NCI-H774 (cell line): Measurements from ENCODE around the gene LSP1.

Source experiments
- DNase-seq: peaks from one replicate; lab custom pipeline; 2025; lab: John Stamatoyannopoulos, UW

LSP1 gene

DNA sequence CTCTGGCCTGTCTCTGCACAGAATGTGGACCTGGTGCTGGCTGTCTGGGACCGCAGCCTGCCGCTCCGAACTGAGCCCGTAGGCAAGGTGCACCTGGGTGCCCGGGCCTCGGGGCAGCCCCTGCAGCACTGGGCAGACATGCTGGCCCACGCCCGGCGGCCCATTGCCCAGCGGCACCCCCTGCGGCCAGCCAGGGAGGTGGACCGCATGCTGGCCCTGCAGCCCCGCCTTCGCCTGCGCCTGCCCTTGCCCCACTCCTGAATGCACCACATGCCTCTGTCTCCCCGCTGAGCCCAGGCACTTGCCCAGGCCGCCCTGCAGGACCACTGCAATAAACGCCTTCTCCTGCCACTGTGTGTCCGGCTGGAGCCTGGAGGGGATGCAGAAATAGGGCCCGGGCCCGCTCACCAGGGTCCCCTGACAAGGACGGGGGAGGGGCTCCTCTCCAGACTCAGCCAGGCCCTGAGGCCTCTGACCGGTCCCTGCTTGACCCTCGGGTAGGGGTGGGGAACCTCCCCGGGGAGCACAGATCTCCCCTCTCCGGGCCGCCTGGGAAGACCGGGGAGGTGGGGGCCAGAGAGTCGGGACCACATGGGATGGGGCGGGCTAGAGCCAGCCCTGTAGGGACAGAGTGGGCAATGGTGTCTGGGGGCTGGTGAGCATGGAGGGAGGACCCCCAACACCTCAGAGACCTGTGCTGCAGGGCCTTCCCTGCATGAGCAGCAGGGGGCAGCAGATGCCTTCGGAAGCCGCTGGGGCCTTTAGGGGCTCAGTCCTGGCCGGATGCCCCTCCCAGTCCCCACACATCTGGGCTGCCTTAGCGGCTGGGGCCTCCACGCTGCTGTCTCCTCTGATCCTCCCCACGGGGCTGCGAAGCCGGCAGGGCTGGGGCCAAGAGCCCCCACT is 15.5 kb upstream of the LSP1 start:
- DNase-seq: no peak

DNA sequence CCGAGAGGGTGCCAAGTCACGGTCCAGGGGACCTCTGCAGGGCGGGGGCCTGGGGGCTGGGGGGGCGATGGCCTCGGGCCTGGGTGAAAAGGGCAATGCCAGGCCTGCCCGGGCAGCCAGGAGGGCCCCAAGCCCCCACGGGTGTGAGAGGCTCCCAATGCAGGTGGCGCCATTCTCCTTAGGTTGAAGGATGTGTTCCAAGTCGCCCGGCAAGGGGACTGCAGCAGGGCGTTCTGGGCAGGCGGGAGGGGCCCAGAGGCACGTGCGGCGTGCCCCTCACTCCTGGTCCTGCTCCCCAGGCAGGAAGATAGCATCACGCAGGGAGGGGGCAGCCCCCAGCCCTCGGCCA is 14.8 kb upstream of the LSP1 start:
- DNase-seq: no peak

DNA sequence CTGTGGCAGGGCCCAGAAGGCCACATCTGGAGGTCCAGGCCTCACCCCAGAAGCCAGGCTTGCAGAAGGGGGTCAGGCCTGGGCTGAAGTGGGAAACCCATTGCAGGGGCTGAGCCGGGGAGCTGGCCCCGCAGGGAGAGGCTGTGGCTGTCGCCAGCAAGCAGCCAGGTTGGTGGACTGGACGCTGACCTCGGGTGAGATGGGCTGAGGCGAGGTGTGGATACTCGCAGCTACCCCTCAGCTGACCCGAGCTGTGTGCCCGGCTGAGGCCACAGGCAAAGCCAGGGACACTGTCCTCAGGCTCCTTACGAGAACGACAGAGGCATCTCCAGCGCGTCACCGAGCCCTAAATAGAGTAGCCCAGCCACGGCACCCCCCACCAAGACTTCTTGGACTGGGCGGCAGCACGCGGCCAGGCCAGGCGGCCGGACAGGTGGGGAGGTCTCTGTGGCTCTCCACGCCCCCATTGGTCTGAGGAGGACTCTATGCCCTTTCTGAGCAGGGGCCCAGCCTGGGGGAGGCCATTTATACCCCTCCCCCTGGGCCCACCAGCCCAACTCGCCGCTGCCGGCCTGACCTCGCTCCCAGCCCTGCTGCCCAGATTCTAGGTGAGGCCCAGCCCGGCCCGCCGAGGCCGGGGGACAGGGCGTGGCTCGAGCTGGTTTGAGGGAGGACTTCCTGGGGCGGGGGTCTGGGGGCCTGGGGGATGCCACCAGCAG is 14.3 kb upstream of the LSP1 start, which contains the start of gene TNNI2:
Gene TNNI2, plus strand, starts transcription at position 556 of the 719 bp plus-strand sequence. CDS start 716 bp downstream, outside the sequence.
- no peak for DNase-seq

DNA sequence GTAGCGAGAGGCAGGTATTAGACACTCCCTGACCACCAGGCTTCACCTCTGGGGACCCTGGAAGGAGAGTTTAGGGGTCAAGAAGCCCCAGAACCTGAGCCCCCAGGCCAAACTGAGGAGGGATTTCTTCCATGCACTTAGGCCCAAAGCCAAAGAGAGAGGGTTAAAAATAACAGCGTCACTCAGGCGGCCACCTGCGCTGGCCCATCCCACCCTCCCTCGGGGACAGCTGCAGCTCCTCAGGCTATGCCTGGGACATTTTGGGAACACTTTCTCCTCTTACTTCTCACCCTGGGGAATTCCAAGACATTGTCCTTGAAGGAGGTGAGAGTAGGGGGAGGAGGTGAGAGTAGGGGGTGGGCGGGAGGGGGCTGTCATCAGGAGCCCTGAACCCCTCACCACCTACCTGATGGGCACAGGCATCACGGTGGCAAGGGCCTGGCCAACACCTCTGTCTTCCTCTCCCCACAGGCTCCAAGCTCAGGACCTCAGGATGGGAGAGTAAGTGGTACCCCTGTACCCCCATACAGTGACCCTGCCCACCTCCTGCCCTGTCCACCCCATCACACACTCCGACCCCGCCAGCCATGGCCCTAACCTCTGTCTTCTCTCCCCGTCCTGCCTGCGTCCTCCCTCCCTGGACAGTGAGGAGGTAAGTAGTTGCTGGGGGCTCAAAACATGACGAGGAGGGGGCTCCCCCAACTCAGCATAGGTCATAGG is 13.5 kb upstream of the LSP1 start:
- DNase-seq: no peak

DNA sequence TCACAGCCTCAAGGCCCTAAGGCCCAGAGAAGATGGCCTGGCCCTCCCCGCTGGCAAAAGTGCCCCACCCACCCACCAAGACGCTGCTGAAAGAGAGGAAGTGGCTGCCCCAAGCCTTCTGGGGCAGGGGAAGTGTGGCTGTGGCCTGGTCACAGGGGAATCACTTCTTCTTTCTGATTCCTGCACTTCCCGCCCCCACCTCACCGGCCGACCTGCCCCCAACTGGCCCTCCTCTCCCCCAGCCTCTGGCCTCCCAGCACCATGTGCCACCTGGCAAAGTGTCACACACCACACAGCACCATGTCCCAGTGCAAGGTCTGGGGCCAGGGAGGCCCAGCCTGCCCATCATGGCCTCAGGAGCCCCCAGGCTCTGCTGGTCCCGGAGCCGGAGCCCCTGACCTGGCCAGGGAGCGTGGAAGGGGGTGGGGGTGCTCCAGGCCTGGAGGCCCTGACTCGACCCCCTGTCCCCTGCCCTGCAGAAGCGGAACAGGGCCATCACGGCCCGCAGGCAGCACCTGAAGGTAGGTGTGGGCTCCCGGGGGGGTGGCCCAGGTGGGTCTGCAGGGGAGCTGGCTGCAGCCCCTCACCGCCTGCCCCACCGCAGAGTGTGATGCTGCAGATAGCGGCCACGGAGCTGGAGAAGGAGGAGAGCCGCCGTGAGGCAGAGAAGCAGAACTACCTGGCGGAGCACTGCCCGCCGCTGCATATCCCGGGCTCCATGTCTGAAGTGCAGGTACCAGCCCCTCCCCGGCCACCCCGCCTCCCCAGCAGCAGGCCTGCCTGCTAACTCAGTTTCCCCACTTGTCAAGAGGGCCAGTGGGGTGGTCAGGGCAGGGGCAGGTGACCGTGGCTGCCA is 12.7 kb upstream of the LSP1 start:
- no peak for DNase-seq

DNA sequence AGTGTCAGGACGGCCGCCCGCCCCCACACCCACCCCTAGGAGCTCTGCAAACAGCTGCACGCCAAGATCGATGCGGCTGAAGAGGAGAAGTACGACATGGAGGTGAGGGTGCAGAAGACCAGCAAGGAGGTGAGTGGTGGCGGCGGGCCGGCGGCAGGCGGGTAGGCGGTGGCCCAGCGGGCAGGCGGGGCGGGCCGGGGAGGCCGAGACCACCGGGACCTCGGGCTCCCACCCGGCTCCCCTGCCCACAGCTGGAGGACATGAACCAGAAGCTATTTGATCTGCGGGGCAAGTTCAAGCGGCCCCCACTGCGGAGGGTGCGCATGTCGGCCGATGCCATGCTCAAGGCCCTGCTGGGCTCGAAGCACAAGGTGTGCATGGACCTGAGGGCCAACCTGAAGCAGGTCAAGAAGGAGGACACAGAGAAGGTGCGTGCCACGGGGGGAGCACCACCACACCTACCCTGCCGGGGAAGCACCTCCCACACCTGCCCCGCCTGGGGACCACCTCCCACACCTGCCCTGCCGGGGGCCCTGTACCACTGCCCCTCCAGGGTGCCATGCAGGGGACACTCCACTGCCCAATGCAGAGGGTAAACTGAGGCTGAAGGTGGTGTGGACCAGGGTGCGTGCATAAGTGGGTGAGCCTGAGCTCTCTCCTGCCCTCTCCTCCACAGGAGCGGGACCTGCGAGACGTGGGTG is 12.0 kb upstream of the LSP1 start:
- no peak for DNase-seq

DNA sequence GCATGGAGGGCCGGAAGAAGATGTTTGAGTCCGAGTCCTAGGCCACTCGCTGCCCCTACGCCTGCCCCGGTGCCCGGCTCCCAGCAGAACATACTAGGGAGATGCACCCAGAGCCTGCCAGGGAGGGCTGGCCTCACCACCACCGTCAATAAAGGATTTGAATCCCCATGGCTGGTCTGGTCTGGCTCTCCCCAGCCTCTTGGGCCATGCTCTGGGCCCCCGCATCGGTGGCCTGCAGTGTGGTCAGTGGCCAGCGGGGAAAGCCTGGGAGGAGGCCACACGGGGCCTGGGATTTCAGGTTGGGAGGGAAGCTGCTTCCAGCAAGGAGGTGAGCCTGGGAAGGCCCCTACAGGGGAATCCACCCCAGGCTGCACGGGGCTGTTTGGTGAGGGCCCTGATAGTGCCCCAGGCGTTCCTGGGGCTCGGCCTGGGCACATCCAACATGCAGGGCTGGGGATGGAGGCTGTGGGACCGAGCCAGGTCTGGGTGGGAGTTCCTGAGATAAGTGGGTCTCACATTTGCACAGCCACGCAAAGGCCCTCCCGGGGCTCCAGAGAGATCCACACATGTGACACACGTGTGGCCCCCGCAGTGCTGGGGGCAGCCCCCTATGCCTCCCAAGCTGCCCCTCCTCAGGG is 11.3 kb upstream of the LSP1 start:
- no peak for DNase-seq

DNA sequence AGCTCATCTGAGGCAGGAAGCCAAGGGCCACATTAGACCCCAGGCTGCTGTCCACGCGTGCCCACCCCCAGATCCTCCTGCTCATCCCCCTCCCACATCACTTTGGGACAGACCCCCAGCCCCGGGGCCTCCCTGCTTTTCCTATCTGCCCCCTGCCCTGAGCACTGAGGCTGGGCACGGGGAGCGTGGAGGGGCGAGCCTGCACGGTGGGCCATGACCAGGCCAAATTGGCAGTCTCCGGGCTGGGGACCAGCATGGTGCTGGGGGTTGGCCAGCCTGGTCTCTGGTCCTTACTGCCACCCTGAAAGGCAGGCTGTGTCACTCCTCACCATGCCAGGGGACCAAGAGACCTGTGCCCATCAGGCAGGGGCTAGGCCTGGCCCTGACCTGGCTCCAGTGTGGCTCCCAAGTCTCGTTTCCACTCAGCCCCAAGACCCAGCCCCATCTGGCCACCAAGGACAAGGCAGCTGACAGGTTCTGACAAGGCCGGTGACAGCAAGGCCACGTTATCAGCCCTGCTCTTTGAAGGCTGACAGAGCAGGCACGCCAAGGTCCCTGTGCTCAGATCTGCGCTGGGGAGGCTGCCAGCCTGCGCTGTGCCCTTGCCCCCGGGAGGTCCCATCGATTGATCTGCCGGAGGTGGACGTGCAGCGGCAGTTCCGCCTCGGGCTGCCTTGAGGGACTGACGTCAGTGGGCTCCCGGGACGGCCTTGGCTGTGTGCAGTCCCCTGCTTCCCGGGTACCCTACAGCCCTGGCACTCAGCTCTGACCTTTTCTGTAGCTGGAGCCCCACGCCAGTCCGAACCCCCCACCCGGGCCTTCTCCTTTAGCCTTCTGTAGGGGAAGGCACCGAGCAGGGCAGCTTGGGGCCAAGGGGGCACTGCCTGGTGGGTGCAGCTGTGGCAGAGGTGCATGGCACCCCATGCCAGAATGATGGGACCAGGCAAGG is 10.5 kb upstream of the LSP1 start:
- DNase-seq: no peak

DNA sequence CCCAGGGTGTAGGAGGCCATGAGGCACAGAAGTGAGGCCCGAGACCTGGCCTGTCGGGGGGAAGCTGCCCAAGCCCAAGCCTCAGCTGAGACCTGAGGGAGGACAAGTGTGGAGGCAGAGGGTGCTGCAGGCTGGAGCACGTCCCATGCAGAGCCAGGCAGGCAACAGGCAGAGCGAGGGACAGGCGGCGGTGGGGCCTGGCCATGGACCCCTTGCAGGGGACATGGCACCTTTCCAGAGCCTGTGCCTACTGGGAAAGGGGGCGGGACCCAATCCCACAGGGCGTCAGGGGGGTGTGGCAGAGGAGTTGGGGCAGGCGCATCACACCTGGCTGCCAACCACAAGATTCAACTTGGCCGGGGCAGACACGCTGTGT is 9.8 kb upstream of the LSP1 start:
- no peak for DNase-seq

DNA sequence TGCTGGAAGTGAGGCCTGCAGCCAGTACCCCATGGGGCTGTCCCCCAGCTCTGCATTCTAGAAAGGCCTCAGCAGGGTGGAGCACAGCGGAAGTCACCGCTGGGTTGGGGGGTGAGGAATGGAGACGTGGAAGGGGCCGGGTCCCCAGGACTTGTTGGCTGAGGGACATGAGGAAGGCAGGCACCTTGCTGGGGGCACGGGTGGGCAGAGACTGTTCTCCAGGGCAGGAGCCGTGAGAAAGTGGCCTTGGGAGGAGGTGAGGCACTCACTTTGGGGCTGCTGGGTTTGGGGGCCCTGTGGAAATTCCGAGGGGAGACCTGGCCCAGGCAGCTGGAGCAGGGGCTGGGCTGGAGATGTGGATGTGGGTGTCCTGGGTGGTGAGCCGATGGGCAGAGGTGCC is 9.1 kb upstream of the LSP1 start:
- DNase-seq: no peak

DNA sequence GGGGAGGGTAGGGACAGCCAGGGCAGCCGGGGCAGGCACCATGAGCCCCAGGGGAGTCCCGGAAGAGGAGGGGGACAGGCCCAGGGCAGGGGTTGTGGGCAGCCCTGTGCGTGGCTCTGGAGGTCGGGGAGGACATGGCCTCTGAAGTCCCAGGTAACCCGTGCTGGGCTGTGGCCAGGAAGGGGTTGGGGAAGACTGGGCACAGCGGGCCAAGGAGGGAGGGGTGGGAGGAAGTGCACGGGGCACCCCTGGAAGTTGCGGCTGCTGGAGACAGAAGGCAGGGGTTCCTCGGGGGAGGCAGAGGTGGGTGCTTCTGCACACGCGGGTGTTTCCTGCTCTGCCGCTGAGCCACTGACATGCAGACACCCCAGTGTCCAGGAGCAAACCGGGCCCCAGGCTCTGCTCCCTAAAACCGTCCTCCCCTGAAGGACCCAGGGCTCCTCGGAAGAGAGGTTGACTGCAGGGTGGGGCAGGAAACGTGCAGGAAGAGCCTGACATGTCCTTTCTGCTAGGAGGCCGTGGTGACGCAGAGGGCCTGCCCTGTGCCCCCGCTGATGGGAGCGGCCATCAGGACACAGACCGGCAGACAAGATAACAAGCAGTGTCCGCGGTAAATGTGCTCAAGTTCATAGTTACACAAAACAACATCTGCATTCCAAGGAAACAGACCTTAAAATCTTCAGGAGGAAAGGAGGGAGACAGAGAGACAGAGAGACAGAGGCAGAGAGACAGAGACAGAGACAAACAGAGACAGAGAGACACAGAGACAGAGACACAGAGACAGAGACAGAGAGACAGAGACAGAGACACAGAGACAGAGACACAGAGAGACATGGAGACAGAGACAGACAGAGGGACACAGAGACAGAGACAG is 8.4 kb upstream of the LSP1 start:
- no peak for DNase-seq

DNA sequence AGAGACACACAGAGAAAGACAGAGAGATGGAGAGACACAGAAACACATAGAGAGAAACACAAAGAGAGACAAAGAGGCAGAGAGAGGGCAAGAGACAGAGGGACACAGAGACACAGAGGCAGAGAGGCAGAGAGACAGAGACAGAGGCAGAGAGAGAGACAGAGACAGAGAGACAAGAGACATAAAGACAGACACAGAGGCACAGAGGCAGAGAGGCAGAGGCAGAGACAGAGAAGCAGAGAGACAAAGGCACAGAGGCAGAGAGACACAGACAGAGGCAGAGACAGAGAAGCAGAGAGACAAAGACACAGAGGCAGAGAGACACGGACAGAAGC is 7.8 kb upstream of the LSP1 start:
- no peak for DNase-seq

DNA sequence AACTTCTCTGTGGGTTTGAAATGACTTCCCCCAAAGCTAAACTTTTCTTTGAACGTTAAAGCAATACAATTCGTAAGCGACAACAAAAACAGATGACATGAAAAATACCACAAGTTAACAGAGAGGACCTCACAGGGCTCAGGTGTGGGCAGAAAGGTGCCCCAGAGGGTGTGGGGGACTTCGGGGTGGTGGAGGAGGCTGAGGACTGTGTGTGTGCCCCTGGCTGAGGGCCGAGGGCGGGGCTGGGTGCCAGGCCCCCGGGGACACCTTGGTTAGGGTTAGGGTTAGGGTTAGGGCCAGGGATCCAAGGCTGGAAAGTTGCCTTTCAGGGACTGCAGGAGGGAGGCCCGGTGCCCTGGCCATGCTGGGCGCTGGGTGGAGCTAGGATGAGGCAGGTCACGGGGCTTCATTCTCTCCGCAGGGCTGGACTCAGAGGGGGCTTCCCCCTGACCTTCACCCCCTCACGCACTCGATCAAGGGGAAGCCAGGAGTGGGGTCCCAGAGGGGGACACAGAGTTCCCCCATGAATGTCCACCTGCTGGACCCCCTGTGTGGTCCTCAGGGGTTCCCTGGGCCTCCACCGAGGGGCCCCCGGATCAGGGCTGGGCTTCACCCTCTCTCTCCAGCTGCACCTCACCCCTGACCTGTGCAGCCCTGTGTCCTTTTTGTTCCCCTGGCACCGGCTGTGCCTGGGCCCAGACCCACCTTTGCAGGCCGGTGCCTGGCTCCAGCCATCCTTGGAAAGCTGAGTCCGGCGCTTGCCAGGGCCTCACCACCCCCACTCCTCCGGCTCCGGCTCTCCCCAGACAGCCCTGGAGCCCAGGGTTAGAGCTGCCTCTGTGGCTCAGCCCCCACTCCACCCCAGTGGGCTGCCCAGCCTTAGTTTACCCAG is 7.1 kb upstream of the LSP1 start:
- no peak for DNase-seq

DNA sequence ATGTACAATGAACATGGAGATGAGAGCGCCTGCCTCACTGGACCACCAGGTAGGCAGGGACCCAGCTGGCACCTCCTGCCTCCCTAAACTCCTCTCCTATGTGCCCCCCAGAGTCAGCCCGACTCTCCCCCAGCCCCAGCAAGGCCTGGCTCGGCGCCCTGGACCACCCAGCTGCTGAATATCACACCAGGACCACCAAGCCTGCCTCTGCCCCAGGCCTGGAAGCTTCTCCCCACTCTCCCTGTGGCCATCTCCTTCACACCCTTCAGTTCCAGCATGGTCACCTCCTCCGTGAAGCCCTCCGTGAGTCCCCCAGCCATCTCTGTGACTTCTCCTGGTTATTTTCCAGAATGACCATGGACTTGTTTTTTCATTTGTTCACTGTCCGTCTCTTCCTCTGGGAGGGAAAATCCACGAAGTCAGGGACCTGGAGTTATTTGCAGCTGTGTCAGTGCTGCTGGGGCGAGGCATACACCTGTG is 6.4 kb upstream of the LSP1 start:
- DNase-seq: no peak

DNA sequence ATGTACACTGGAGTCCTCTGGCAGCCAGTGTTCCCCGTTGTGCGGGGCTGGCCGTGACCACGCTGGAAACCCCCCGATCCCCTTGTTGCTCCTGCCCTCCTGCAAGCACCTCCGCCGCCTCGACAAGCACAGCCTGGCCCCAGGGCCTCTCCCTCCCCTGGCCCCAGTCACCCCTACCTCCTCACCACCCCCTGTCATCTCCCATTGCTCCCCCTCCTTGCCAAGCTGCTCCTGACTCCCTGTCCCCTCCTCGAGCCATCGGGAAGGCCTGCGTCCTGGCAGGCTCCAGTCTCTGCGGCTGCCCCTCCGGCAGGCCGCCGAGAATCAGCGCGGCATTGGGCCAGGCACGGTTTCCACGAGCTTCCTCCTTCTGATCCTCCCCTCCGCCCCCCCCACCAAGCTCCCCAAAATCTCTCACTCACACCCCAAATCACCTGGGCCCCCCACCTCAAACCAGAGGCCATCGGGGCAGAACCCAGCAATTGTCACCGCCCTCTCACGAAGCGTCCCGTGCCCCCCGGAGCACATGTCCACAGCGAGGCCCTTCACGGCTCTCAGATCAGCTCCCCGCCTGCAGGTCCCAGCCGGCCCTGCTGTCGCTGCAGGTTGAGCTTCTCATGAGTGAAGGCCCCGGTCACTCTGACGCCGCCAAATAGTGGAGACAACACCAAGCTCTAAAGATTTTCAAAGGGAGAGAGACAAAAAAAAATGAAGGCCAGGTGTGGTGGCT is 5.7 kb upstream of the LSP1 start:
- no peak for DNase-seq

DNA sequence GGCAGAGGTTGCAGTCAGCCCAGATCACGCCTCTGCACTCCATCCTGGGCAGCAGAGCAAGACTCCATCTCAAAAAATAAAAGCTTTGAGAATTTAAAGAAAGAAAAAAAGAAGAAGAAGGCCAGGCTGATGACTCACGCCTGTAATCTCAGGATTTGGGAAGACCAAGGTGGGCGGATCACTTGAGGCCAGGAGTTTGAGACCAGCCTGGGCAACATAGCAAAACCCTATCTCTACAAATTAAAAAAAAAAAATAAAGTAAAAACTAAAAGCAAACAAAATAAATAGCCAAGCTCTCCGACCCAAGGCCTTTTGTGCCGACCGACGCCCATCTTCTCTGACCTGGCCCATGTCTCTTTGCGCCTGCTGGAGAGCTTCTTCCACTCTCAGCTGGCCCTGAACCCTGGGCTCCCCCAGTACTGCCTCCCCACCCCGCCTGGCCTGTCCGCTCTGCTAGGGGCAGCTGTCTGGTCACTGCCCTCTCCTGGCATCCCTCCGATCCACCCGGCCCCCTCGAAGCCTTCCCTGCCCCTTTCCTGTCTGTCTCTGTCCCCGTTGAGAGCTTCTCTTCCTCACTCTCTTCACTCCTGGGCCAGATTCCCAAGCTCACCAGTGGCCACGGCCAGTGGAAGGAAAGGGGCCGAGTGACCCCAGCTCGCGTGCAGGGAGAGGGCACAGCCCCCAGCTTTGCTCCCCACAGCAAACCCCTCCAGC is 4.8 kb upstream of the LSP1 start:
- DNase-seq: no peak
